Panc1 (cell line): ENCODE measurements around the gene VPS37B. TPM values are rescaled to one million over a fixed set of nuclear protein-coding genes. Genes with fewer than 3 reads are reported as not detected.

Source experiments
- ATAC-seq: fragments of 200-7000 bp; cut with Tn5 transposase; 2 replicates; pipeline ENCODE4 v1.9.1; 2020; ENCODE audit warnings: mild to moderate bottlenecking, moderate library complexity
- BruUV-seq: library from RNA; stranded (reverse); fragments of 400-500 nt; replicated peaks from 2 replicates; lab custom pipeline; 2021; lab: Mats Ljungman, UMichigan
- CTCF ChIA-PET: fragments of 300-600 bp; sonication (Branson Sonifier 250); formaldehyde crosslinking; loops from one replicate; lab custom pipeline; 2022; ENCODE audit warnings: antibody characterized with exemption; lab: Charles Lee
- POLR2A ChIA-PET: fragments of 300-600 bp; sonication (Branson Sonifier 250); formaldehyde crosslinking; loops from one replicate; lab custom pipeline; 2022; ENCODE audit warnings: antibody characterized with exemption; lab: Charles Lee
- DNase-seq: peaks from one replicate; pipeline ENCODE4 v3.0.0-alpha.2; 2010; ENCODE audit warnings: low read depth, low spot score
- H3K27ac ChIP-seq: 2 replicates; pipeline ENCODE4 v1.5.1; 2011; ENCODE audit warnings: mild to moderate bottlenecking, low read length, inconsistent platforms
- H3K27me3 ChIP-seq: fragments of 200-500 bp; sonication (Bioruptor generic); 2 replicates; pipeline ENCODE4 v1.6.0; 2014; ENCODE audit warnings: low read length, inconsistent platforms; ENCODE audit not compliant: control insufficient read depth, insufficient read depth
- H3K36me3 ChIP-seq: fragments of 200-500 bp; sonication (Bioruptor generic); 2 replicates; pipeline ENCODE4 v1.5.1; 2014; ENCODE audit warnings: inconsistent platforms, mild to moderate bottlenecking, low read length, moderate library complexity; ENCODE audit not compliant: control insufficient read depth, insufficient read depth
- H3K4me1 ChIP-seq: 2 replicates; pipeline ENCODE4 v1.5.1; 2011; ENCODE audit warnings: inconsistent platforms, mild to moderate bottlenecking, low read length, moderate library complexity; ENCODE audit not compliant: control insufficient read depth, insufficient read depth
- H3K4me3 ChIP-seq, 2 experiments: 2 replicates each; pipeline ENCODE4 v1.5.1; 2011 to 2012; ENCODE audit warnings: low read depth in 2 of 2, low read length in 2 of 2, mild to moderate bottlenecking in 2 of 2, inconsistent platforms in 1 of 2, moderate library complexity in 1 of 2
- H3K9me3 ChIP-seq: fragments of 200-500 bp; sonication (Bioruptor generic); 2 replicates; pipeline ENCODE4 v1.5.1; 2014; ENCODE audit warnings: low read depth, mild to moderate bottlenecking, inconsistent platforms, low read length, moderate library complexity; ENCODE audit not compliant: control insufficient read depth, insufficient read depth
- CTCF ChIP-seq: fragments of 450-650 bp; IDR thresholded peaks from 2 replicates; pipeline ENCODE4 v1.5.1; 2017; ENCODE audit warnings: mild to moderate bottlenecking
- POLR2AphosphoS5 ChIP-seq: IDR thresholded peaks from 2 replicates; pipeline ENCODE4 v1.6.1; 2012; ENCODE audit warnings: mild to moderate bottlenecking, low read depth, low read length, moderate library complexity
- SIN3A ChIP-seq: IDR thresholded peaks from 2 replicates; pipeline ENCODE4 v1.6.1; 2012; ENCODE audit warnings: low read depth, mild to moderate bottlenecking, low read length, moderate library complexity, borderline replicate concordance; ENCODE audit not compliant: insufficient read depth
- TCF7L2 ChIP-seq: IDR thresholded peaks from 2 replicates; pipeline ENCODE4 v1.6.1; 2011; ENCODE audit warnings: mild to moderate bottlenecking, low read depth, low read length, inconsistent platforms
- in situ Hi-C: cut with HindIII; loops from 2 replicates; pipeline ENCODE4 v1.10.0; 2016; ENCODE audit warnings: low sequenced_read_pairs, low pct_unique_long_range_greater_than_20kb
- intact Hi-C: fragments of 100-400 bp; cut with micrococcal nuclease; formaldehyde crosslinking; loops from one replicate; pipeline ENCODE4 v1.10.0; 2022; ENCODE audit not compliant: unreplicated experiment
- total RNA-seq: library from RNA; stranded (reverse); gene quantifications from one replicate; pipeline ENCODE4 v1.2.1, GENCODE V29; 2021; ENCODE audit not compliant: unreplicated experiment
- TF ChIP-seq, protein P1 (sequence below), 2 experiments: IDR thresholded peaks; 2 replicates each; pipeline ENCODE4 v1.6.1; 2011 to 2012; ENCODE audit warnings: low read depth in 2 of 2, control low read depth in 1 of 2, low read length in 1 of 2, mild to moderate bottlenecking in 1 of 2, moderate library complexity in 1 of 2; ENCODE audit not compliant: insufficient read depth in 1 of 2

VPS37B gene
- total RNA-seq, 1 experiment from 2014 or later = 76.7 TPM

- BruUV-seq = no TSS peak
- CTCF ChIA-PET = no interaction called here
These were observed 22.4 kb downstream of the VPS37B start for GRCh38 chr12:122873540-122873939.

GRCh38 chr12:122872815-122873361, 23.0 kb downstream of the VPS37B start:
- Histone ChIP-seq H3K4me3 (no peak overlapping the region; a peak in 1 of 4 replicates), H3K9me3 (no peaks in the 10 kb centered on the region), H3K27me3 (no peaks in the 10 kb centered on the region), H3K4me1 (peaks cover 98% of the 10 kb centered on the region), H3K36me3 (peaks cover 15% of the 10 kb centered on the region; the same call in 1 of the 2 replicates), H3K27ac (peak overlapping the region; percentile 100)
- intact Hi-C loops = no loop called here
- no TSS peak for BruUV-seq
- DNase-seq = no peak
- TF ChIP-seq CTCF (no peak), POLR2AphosphoS5 (no peak), TCF7L2 (no peak), SIN3A (no peak)
- TF ChIP-seq, protein P1, sequence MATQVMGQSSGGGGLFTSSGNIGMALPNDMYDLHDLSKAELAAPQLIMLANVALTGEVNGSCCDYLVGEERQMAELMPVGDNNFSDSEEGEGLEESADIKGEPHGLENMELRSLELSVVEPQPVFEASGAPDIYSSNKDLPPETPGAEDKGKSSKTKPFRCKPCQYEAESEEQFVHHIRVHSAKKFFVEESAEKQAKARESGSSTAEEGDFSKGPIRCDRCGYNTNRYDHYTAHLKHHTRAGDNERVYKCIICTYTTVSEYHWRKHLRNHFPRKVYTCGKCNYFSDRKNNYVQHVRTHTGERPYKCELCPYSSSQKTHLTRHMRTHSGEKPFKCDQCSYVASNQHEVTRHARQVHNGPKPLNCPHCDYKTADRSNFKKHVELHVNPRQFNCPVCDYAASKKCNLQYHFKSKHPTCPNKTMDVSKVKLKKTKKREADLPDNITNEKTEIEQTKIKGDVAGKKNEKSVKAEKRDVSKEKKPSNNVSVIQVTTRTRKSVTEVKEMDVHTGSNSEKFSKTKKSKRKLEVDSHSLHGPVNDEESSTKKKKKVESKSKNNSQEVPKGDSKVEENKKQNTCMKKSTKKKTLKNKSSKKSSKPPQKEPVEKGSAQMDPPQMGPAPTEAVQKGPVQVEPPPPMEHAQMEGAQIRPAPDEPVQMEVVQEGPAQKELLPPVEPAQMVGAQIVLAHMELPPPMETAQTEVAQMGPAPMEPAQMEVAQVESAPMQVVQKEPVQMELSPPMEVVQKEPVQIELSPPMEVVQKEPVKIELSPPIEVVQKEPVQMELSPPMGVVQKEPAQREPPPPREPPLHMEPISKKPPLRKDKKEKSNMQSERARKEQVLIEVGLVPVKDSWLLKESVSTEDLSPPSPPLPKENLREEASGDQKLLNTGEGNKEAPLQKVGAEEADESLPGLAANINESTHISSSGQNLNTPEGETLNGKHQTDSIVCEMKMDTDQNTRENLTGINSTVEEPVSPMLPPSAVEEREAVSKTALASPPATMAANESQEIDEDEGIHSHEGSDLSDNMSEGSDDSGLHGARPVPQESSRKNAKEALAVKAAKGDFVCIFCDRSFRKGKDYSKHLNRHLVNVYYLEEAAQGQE (IDR thresholded peaks at IDR 0.05; ENCODE audit: insufficient read depth in 1 of 2, low read depth in 2 of 2, low read length in 1 of 2) = no peak
- no peak for ATAC-seq
- CTCF ChIA-PET = no interaction called here
- POLR2A ChIA-PET = interaction anchor here (0.9 kb wide), 1 partner anchor 15 kb away, joined by 3 read pairs; no protein-coding TSS in a partner anchor
- in situ Hi-C loops = no loop called here

More at GRCh38 chr12:122873540-122873939, 22.4 kb downstream of the VPS37B start:
- intact Hi-C loops (no loop called here), in situ Hi-C loops (no loop called here)
- Histone ChIP-seq H3K27me3 (no peaks in the 10 kb centered on the region), H3K9me3 (no peaks in the 10 kb centered on the region), H3K27ac (peak overlapping the region; percentile 100), H3K36me3 (peaks cover 14% of the 10 kb centered on the region; the same call in 1 of the 2 replicates), H3K4me3 (no peak overlapping the region), H3K4me1 (peaks cover 98% of the 10 kb centered on the region)
- TF ChIP-seq, protein P1 (IDR thresholded peaks at IDR 0.05; ENCODE audit: insufficient read depth in 1 of 2, low read depth in 2 of 2, low read length in 1 of 2) = no peak
- TF ChIP-seq CTCF (no peak), SIN3A (no peak)
- POLR2A ChIA-PET = no interaction called here
- no peak for DNase-seq
- no peak for ATAC-seq
